ENCODE measurements around the gene LINGO3. TPM values are rescaled to one million over a fixed set of nuclear protein-coding genes. Genes with fewer than 3 reads are reported as not detected.

Gene LINGO3
- total and polyA plus RNA-seq, 2 of the 4 experiments (the other 2 are of a cell fraction) = not detected

DNA sequence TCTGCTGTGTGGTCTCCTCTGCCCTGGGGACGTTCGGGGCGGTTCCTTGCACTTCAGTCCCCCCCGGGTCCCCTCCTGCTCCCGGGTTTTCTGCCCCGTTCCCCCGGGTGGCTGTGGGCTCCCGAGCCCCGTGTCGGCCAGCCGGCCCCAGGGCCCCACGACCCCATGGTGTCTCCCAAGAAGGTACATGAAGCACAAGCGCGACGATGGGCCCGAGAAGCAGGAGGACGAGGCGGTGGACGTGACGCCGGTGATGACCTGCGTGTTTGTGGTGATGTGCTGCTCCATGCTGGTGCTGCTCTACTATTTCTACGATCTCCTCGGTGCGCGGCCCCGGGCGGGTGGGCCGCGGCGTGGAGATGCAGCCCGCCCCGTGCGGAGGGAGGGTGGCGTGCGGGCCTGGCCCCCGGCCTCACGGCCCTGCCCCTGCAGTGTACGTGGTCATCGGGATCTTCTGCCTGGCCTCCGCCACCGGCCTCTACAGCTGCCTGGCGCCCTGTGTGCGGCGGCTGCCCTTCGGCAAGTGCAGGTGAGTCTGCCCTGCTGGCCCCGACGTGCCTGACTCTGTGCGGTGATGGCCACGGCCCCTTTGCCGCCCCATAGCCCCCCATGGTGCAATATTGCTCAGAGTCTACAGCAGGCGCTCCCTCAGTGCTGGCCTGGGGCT is 31.8 kb upstream of the LINGO3 start:
- no peak overlapping the region for H4K5ac ChIP-seq (ENCODE audit: low read depth, low read length)
- POLR2A ChIA-PET (ENCODE audit: unreplicated experiment) = no interaction called here

More for the DNA sequence above, 31.8 kb upstream of the LINGO3 start:
- H4K8ac ChIP-seq (ENCODE audit: low read depth in 2 of 2, low read length in 2 of 2) = no peak overlapping the region
- ATAC-seq (ENCODE audit: low read depth) = no peak
- dilution Hi-C loops (cut with HindIII; ENCODE audit: low sequenced_read_pairs, unreplicated experiment) = no loop called here
- CTCF ChIA-PET = no interaction called here
- H3K79me1 ChIP-seq (ENCODE audit: low read depth in 1 of 2, low read length in 2 of 2) = peaks cover 14 to 32% of the 10 kb centered on the region in 2 experiments
- H2AFZ ChIP-seq (replicated peaks; ENCODE audit: low read length, poor library complexity) = no peak overlapping the region
- H2BK120ac ChIP-seq (ENCODE audit: low read depth, low read length) = no peak overlapping the region
- no peak overlapping the region for H2BK20ac ChIP-seq (ENCODE audit: low read depth, low read length)
- no peak overlapping the region for H2BK5ac ChIP-seq (ENCODE audit: low read depth, low read length, poor library complexity, severe bottlenecking)
- no peak overlapping the region for H3K4me2 ChIP-seq (ENCODE audit: low read depth, low read length)
- H2AK9ac ChIP-seq (replicated peaks; ENCODE audit: low read depth, low read length, poor library complexity) = no peak overlapping the region
- H3K14ac ChIP-seq (replicated peaks; ENCODE audit: low read depth, low read length) = no peak overlapping the region
- no peaks in the 10 kb centered on the region for H3K9me3 ChIP-seq (ENCODE audit: control insufficient read depth, insufficient read depth, low read length)
- no peak overlapping the region for H3K56ac ChIP-seq (ENCODE audit: extremely low read depth, insufficient read depth, low read length)
- TF ChIP-seq, protein P1, sequence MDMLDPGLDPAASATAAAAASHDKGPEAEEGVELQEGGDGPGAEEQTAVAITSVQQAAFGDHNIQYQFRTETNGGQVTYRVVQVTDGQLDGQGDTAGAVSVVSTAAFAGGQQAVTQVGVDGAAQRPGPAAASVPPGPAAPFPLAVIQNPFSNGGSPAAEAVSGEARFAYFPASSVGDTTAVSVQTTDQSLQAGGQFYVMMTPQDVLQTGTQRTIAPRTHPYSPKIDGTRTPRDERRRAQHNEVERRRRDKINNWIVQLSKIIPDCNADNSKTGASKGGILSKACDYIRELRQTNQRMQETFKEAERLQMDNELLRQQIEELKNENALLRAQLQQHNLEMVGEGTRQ (IDR thresholded peaks at IDR 0.05; ENCODE audit: low read depth, low read length) = no peak
- TF ChIP-seq RFX5 (IDR thresholded peaks at IDR 0.05; ENCODE audit: low read depth, low read length) (no peak), CHD1 (IDR thresholded peaks at IDR 0.05; ENCODE audit: low read depth, low read length) (no peak), MAFK (IDR thresholded peaks at IDR 0.05; ENCODE audit: low read depth, low read length) (no peak), SMC3 (IDR thresholded peaks at IDR 0.05; ENCODE audit: low read depth, low read length) (no peak), BHLHE40 (IDR thresholded peaks at IDR 0.05; ENCODE audit: low read depth, low read length) (no peak)
- TF ChIP-seq, protein P2, sequence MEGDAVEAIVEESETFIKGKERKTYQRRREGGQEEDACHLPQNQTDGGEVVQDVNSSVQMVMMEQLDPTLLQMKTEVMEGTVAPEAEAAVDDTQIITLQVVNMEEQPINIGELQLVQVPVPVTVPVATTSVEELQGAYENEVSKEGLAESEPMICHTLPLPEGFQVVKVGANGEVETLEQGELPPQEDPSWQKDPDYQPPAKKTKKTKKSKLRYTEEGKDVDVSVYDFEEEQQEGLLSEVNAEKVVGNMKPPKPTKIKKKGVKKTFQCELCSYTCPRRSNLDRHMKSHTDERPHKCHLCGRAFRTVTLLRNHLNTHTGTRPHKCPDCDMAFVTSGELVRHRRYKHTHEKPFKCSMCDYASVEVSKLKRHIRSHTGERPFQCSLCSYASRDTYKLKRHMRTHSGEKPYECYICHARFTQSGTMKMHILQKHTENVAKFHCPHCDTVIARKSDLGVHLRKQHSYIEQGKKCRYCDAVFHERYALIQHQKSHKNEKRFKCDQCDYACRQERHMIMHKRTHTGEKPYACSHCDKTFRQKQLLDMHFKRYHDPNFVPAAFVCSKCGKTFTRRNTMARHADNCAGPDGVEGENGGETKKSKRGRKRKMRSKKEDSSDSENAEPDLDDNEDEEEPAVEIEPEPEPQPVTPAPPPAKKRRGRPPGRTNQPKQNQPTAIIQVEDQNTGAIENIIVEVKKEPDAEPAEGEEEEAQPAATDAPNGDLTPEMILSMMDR (conservative IDR thresholded peaks at IDR 0.05; ENCODE audit: low read depth, low read length) = no peak
- TF ChIP-seq, protein P3, sequence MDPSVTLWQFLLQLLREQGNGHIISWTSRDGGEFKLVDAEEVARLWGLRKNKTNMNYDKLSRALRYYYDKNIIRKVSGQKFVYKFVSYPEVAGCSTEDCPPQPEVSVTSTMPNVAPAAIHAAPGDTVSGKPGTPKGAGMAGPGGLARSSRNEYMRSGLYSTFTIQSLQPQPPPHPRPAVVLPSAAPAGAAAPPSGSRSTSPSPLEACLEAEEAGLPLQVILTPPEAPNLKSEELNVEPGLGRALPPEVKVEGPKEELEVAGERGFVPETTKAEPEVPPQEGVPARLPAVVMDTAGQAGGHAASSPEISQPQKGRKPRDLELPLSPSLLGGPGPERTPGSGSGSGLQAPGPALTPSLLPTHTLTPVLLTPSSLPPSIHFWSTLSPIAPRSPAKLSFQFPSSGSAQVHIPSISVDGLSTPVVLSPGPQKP (IDR thresholded peaks at IDR 0.05; ENCODE audit: borderline replicate concordance, low read depth, low read length) = no peak
- H3K9me1 ChIP-seq (ENCODE audit: insufficient read depth, low read length) = peaks cover 13% of the 10 kb centered on the region
- H4K91ac ChIP-seq (ENCODE audit: insufficient read depth, low read depth, low read length) = no peak overlapping the region
- DNase-seq = no peak
- no peaks in the 10 kb centered on the region for H3K27me3 ChIP-seq (ENCODE audit: control insufficient read depth, insufficient read depth, low read length)
- H3K4ac ChIP-seq (ENCODE audit: low read depth, low read length) = no peak overlapping the region
- peaks cover 24% of the 10 kb centered on the region for H3K36me3 ChIP-seq (ENCODE audit: control insufficient read depth, insufficient read depth, low read length)
- H3K9ac ChIP-seq (ENCODE audit: low read depth, low read length) = no peak overlapping the region
- 93% methylated on average over 45 of the region's 52 CpGs; no CpG with 5 or more reads in 1 of the 2 experiments for WGBS, 2 experiments (ENCODE audit: extremely low coverage in 2 of 2, insufficient read length in 1 of 2)
- H3K4me3 ChIP-seq (ENCODE audit: insufficient read depth, low read depth, low read length) = no peak overlapping the region
- H3K27ac ChIP-seq (ENCODE audit: insufficient read depth, low read length) = no peak overlapping the region
- H3K23ac ChIP-seq (ENCODE audit: low read depth, low read length) = no peak overlapping the region
- no peak overlapping the region for H3K18ac ChIP-seq (ENCODE audit: low read depth, low read length)
- BruUV-seq (replicated peaks) = no TSS peak
- intact Hi-C loops (cut with micrococcal nuclease) = no loop called here
- in situ Hi-C loops (cut with MboI; ENCODE audit: low sequenced_read_pairs) = no loop called here
- no peaks in the 10 kb centered on the region for H3K4me1 ChIP-seq (ENCODE audit: control insufficient read depth, insufficient read depth, low read length)
- H4K20me1 ChIP-seq (ENCODE audit: insufficient read depth, low read length) = peaks cover 15% of the 10 kb centered on the region
- no peak overlapping the region for H2BK15ac ChIP-seq (ENCODE audit: low read depth, low read length)
- H2AK5ac ChIP-seq (ENCODE audit: low read depth, low read length) = no peak overlapping the region
